Lower lobe of right lung (tissue), 2 donors: ENCODE measurements around the gene CBFA2T2. TPM values are rescaled to one million over a fixed set of nuclear protein-coding genes. Genes with fewer than 3 reads are reported as not detected.
A peak's percentile ranks its signal among the peaks of the same experiment; 100 is the strongest.

Experiments used
- ATAC-seq, 2 donors: fragments of 200-7000 bp; cut with Tn5 transposase; one replicate each; pipeline ENCODE4 v1.9.1; 2020 to 2022; ENCODE audit warnings: mild to moderate bottlenecking in 2 of 2, moderate library complexity in 2 of 2
- DNase-seq: peaks from one replicate; pipeline ENCODE4 v3.0.0-alpha.2; 2020
- H3K27ac ChIP-seq: fragments of 200-600 bp; one replicate; pipeline ENCODE4 v1.8.0; 2022
- H3K27me3 ChIP-seq: fragments of 200-600 bp; one replicate; pipeline ENCODE4 v1.8.0; 2022; ENCODE audit warnings: low read depth
- H3K36me3 ChIP-seq: fragments of 200-600 bp; one replicate; pipeline ENCODE4 v1.8.0; 2022; ENCODE audit warnings: mild to moderate bottlenecking
- H3K4me1 ChIP-seq: fragments of 200-600 bp; one replicate; pipeline ENCODE4 v1.8.0; 2022
- H3K4me3 ChIP-seq: fragments of 200-600 bp; one replicate; pipeline ENCODE4 v1.8.0; 2022; ENCODE audit warnings: mild to moderate bottlenecking
- H3K9me3 ChIP-seq: fragments of 200-600 bp; one replicate; pipeline ENCODE4 v1.8.0; 2022
- CTCF ChIP-seq: fragments of 200-600 bp; IDR thresholded peaks from one replicate; pipeline ENCODE4 v1.8.0; 2022; ENCODE audit warnings: antibody characterized with exemption, mild to moderate bottlenecking
- intact Hi-C: fragments of 100-400 bp; cut with DNase I; formaldehyde crosslinking; loops from one replicate; pipeline ENCODE4 v1.11.0; 2022
- total RNA-seq: library from RNA; stranded (reverse); fragmentation: NEBNext Ultra II Directional; extraction: Animal tissue kit (Norgen Biotek cat#: 25700); gene quantifications from one replicate; pipeline ENCODE4 v1.2.1, GENCODE V29; 2021
- donor health status: DM: no; HTN: yes; CAD: no; lungs with severe emphysema.

Gene CBFA2T2
- total RNA-seq, 1 donor from 2014 or later: 18.2 TPM

GRCh38 chr20:33659341-33660034, 169.6 kb downstream of the CBFA2T2 start:
- Histone ChIP-seq H3K36me3 (peaks cover 24% of the 10 kb centered on the region), H3K9me3 (no peaks in the 10 kb centered on the region), H3K4me3 (no peak overlapping the region), H3K27ac (no peak overlapping the region), H3K27me3 (no peaks in the 10 kb centered on the region), H3K4me1 (peaks cover 16% of the 10 kb centered on the region)
- ATAC-seq (no peak), DNase-seq (peak; percentile 37)
- no peak for TF ChIP-seq CTCF
- intact Hi-C loops: no loop called here

- Histone ChIP-seq H3K9me3 (no peaks in the 10 kb centered on the region), H3K4me3 (no peak overlapping the region), H3K27me3 (no peaks in the 10 kb centered on the region), H3K36me3 (peaks cover 24% of the 10 kb centered on the region), H3K27ac (no peak overlapping the region), H3K4me1 (peaks cover 19% of the 10 kb centered on the region)
- no peak for ATAC-seq
- intact Hi-C loops: no loop called here
- DNase-seq: peak; percentile 42
- TF ChIP-seq CTCF: no peak
Measured at GRCh38 chr20:33660035-33660684, 170.3 kb downstream of the CBFA2T2 start.

- Histone ChIP-seq H3K27ac (no peak overlapping the region), H3K27me3 (no peaks in the 10 kb centered on the region), H3K36me3 (peaks cover 24% of the 10 kb centered on the region), H3K4me1 (peaks cover 24% of the 10 kb centered on the region), H3K9me3 (no peaks in the 10 kb centered on the region), H3K4me3 (no peak overlapping the region)
- DNase-seq (peak; percentile 25), ATAC-seq (no peak)
- TF ChIP-seq CTCF: no peak
- intact Hi-C loops: no loop called here
Measured at GRCh38 chr20:33660685-33661058, 170.8 kb downstream of the CBFA2T2 start.

GRCh38 chr20:33662172-33662571, 172.3 kb downstream of the CBFA2T2 start, which contains the start of gene C20orf144:
Gene C20orf144 (plus strand): TSS chr20:33662327. CDS start chr20:33662346, 19 bp downstream.
- Histone ChIP-seq H3K36me3 (peaks cover 24% of the 10 kb centered on the region), H3K4me1 (peaks cover 35% of the 10 kb centered on the region), H3K4me3 (peak within 1 kb of the TSS; percentile 88), H3K9me3 (no peaks in the 10 kb centered on the region), H3K27me3 (no peaks in the 10 kb centered on the region), H3K27ac (peak within 1 kb of the TSS; percentile 88)
- intact Hi-C loops: no loop called here
- ATAC-seq (no peak), DNase-seq (peak; percentile 47)
- TF ChIP-seq CTCF: no peak

GRCh38 chr20:33663161-33664084, 173.5 kb downstream of the CBFA2T2 start:
- Histone ChIP-seq H3K4me1 (peaks cover 47% of the 10 kb centered on the region), H3K36me3 (peaks cover 19% of the 10 kb centered on the region), H3K9me3 (no peaks in the 10 kb centered on the region), H3K27me3 (no peaks in the 10 kb centered on the region), H3K4me3 (peak overlapping the region; percentile 88), H3K27ac (peak overlapping the region; percentile 88)
- DNase-seq (peak; percentile 94), ATAC-seq (peak; percentile 77 to 80)
- intact Hi-C loops: no loop called here
- TF ChIP-seq CTCF: no peak
